Fibroblast of skin of right quadriceps (primary cell): ENCODE measurements around the gene KDM5B.

Experiments used
- DNase-seq: peaks from one replicate; pipeline ENCODE4 v3.0.0-alpha.2; 2013

The KDM5B gene

DNA sequence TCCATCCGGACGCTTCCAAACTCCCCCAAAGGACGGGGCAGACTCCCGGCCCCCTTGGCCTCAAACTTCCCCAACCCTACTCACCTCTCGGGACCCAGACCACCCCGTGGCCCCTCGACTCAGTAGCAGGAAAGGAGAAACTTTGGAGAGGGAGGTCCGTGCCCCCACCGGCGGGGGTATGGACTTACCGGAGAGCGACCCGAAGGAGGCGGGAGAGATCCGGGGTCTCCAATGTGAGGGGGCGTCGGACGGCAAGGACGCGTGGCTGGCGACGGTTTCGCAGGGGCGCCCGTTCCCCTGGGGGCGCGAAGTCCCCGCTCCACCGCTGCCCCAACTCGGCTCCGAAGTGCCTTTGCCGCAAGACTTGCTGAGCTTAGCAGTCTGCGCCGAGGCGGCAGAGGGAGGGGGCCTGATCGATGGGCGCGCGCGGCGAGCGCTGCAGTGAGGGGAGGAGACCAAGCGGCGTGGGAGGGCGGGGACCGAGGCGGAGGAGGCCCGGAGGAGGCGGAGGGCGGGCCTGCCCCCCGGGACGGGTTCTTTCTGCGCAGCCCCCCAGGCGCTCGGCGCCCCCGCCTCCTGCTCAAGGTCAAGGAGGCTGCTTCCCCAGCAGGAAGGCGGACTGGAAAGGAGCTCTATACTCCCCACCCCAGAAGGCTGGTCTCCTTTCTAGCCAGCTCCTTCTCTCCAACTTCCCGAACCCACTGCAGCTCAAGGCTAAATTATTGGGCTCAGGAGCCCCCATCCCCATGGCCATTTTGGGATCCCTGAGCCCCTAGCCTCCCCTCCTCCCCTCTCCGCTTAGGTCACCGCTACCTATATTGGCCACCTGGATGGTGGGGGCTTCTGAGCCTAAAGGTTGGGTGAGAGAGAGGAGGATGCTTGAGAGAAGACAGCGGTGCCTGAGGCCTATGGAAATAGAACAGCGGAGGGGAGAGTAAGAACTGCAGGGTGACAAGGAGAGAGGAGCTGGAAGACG lies 97.9 kb downstream of the KDM5B start, which contains the start of gene SYT2:
Gene SYT2, minus strand, starts transcription at position 385 of the 976 bp plus-strand sequence. CDS start 104,682 bp downstream, outside the sequence.
- DNase-seq = peak; percentile 8

GRCh38 chr1:202709276-202710041 lies 98.8 kb downstream of the KDM5B start:
- DNase-seq = no peak

GRCh38 chr1:202708456-202709275 lies 99.6 kb downstream of the KDM5B start:
- DNase-seq = no peak

GRCh38 chr1:202706851-202707250 lies 101.4 kb downstream of the KDM5B start:
- no peak for DNase-seq

DNA sequence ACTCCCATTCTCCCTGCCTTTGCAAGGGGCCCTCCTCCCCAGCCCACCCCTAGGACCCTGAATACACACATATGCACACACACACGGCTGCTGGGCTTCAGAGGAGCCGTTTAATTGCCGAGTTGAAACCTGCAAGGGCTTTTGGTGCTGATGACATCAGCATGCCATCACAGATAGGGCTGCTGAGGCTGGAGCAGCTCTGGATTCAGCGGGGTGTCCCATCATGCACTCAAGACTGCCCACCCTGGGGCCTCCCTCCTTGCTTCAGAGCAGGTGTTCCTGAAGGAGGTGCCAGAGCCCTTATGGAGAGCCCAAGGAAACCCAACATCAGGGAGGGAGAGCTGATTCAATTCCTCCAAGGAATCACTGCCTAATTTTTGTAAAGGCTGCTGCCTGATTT lies 103.6 kb downstream of the KDM5B start:
- no peak for DNase-seq

- no peak for DNase-seq
Measured at GRCh38 chr1:202703191-202703590, 105.0 kb downstream of the KDM5B start.

GRCh38 chr1:202702088-202702487 lies 106.1 kb downstream of the KDM5B start:
- DNase-seq = no peak

DNA sequence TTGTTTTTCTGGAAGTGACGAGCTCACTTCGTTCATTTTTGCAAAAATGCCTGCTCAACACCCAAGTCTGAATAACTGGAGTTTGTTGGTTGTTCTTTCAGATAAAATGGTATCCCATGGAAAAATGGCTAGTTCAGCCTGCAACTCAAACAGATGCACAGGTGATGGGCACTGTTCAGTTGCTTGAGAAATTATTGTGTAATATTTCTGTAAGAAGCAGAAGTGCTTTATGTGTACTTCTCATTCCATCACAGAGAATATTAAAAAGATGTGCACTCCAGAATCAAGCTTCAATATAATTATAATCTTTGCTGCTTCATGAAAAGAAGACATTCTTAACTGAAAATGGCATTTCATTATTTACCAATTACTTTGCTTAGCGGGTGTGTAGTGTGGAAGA lies 107.0 kb downstream of the KDM5B start:
- no peak for DNase-seq

DNA sequence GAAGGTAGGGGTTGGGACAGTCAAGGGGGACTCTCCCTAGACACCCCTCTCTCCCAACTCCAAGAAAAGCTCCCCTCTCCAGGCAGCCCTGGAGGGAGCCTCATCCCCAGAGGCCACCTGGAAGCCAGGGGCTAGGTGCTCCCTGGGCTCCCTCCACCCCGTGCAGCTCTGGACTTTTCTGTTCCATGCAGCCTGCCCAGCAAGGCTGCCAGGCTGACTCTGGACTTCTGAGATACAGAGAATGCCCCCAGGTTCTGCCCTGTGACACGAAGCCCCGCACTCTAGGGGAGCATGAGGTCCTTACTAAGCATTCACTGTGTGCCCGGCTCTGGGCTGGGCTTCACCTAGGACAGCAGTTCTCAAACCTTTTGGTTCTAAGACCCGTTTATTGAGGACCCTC lies 108.2 kb downstream of the KDM5B start:
- DNase-seq = no peak

- DNase-seq = no peak
Measured at GRCh38 chr1:202698276-202698675, 109.9 kb downstream of the KDM5B start.

GRCh38 chr1:202697038-202697437 lies 111.2 kb downstream of the KDM5B start:
- no peak for DNase-seq

DNA sequence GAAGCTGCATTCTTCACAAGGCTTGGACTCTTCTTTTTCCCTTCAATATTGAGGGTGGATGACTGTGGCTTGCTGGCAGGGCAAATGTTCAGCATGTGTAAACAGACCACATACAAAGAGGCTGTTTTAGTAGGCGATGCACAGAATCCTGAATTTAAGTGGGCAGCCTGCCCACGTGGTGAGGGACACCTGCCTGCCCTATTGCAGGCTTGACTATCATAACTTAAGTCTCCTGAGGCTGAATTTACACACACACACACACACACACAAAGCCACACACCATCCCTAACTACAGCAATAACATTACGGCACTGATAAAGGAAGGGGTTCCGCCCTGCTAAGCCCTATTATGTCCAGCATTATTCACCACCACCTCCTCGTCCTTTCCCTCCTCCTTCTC lies 113.9 kb downstream of the KDM5B start:
- no peak for DNase-seq

- DNase-seq = peak; percentile 62
Measured at GRCh38 chr1:202692959-202693555, 115.2 kb downstream of the KDM5B start.

DNA sequence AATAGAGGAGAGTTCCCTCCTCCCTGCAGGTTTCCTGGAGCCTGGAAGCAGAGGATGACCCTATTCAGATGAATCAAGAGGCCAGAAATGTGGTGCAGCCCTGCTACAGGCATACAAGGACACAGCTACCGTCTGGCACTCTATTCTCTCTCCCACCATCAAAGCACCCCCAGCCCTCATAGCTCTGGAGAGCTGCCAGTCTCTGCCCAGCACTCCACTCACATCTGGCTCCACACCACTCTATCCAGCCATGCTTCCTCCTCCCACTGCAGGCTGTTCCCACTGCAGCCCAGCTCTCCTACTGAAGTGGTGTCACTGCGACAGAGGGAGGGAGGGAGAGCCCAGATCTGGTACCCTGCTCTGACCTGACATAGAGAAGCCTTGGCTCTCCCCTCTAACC lies 116.4 kb downstream of the KDM5B start:
- no peak for DNase-seq

- no peak for DNase-seq
Measured at GRCh38 chr1:202689493-202690342, 118.5 kb downstream of the KDM5B start.

DNA sequence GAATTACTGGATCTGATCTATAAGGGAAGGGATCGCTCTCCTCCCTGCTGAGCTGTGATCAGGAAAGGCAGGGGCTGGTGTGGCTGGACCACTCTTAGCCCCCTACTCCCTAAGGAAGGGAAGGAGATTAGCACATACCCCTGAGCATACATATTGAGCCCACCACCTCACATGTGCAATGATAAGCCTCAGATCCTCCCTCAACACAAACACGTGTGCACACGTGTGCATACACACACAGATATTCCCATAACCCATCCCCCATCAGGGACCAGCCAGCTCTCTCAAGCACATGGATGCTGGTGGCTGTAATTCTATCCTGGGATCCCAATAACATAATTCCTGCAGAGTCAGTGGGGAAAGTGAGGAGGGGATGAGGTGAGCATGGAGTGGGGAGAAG lies 119.1 kb downstream of the KDM5B start:
- no peak for DNase-seq

GRCh38 chr1:202688401-202688800 lies 119.8 kb downstream of the KDM5B start:
- DNase-seq = no peak

DNA sequence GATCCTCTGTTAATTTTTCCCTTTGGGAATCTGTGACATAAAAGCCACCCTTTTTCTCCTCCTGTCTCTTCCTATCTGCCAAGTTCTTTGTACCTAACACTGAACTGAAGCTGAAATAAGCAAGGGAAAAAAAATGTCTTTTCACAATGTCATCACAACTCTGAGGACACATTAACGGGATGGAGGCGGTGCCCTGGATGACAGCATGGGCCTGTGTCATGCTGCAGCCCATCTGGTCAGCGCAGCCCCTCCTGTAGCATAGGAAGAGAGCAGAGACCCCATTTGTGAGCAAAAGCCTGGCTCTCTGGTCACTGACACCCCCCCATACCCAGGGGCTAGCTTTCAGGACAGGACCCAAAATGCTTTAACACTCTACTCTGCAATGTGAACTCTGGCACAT lies 120.4 kb downstream of the KDM5B start:
- DNase-seq = no peak

DNA sequence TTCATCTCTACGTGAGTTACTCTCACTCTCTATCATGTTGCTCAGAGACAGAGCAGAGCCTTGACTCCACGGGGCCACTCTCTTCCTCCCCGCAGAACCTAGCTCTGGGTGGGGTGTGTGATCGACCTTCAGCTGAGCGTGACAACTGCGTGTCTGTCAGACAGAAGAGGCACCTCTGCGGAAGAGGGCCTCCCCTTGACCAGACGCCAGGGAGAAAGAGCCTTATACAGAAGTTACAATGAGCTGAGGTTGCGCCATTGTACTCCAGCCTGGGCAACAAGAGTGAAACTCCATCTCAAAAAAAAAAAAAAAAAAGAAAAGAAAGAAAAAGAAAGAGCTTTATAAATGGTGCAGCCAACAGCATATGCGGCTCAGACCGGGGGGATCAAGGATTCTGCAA lies 120.9 kb downstream of the KDM5B start:
- no peak for DNase-seq

DNA sequence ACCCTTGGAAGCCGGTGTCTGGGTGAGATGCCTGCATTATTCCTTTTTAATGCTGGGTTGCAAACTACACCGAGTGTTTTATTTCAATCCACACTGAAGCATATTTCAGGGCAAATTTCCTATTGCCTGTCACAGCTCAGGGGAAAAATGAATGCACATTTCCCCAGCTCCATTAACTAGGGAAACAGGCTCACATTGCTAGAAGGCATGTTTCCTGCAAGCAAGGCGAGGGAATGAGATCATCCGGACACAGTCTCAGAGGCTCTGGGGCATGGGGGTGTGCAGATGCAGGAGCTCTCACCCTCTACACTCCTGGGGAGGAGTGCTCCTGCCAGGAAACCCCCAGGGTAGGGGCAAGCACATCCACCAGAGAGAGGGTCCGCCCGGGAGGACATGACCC lies 122.6 kb downstream of the KDM5B start:
- no peak for DNase-seq

DNA sequence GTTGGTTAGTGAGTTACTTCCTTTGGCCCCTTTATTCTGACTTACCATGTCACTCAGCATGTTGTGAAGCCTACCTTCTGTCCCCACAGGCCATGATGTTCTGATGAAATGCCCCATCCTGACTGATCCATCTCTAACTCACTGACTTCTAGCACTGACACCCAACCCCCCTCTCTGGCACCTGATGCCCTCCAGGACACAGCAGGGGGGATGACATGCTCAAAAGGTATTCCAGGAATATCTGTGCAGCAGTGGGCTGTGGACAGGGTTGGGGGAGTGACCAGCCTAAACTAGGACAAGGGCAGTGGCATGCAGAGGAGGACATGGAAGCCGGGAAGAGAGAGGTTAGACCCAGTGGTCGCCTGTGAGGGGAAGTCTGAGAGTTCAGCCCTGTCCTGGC lies 123.5 kb downstream of the KDM5B start:
- DNase-seq = no peak

- DNase-seq = no peak
Measured at GRCh38 chr1:202683029-202683428, 125.2 kb downstream of the KDM5B start.
